Erythroblast (primary cell): ENCODE measurements around the gene KNCN.

ENCODE experiments used
- GATA1 ChIP-seq: IDR thresholded peaks from 2 replicates; pipeline ENCODE4 v1.6.1; 2011; ENCODE audit warnings: low read depth, mild to moderate bottlenecking, control low read depth, low read length, moderate library complexity
- POLR2A ChIP-seq: IDR thresholded peaks from 2 replicates; pipeline ENCODE4 v1.6.1; 2011; ENCODE audit warnings: mild to moderate bottlenecking, low read length

DNA sequence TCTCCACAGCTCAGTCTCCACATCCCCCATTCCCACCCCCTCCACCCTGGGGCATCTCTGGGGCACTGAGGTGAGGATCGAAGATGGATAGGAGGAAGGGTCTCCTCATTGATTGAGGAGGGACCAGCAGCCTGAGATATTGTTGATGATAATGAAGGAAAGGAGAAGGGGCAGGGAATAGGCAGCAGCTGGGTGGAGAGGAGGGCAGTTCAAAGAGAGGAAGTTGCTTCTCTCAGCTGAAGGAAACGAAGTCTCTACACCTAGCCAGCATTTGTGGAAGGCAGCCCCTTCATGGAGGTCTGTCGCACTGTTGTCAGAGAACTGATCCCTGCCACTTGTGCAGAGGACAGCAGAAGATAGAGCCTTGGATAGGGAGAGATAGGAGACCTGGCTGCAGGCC, 5.7 kb downstream of the KNCN start:
- no peak for TF ChIP-seq POLR2A
- no peak for TF ChIP-seq GATA1
